NCI-H2107 treated with DMSO at 0.1 percent for 48 hours (cell line): ENCODE results near the gene GJC2.
"Not testable (repeated sequence)": the region's sequence is repeated elsewhere in the genome, so short reads cannot be mapped to it uniquely, and the experiment has no call there.

ENCODE experiments used
- DNase-seq: peaks from one replicate; lab custom pipeline; 2025; ENCODE audit not compliant: unreplicated experiment; lab: John Stamatoyannopoulos, UW

The GJC2 gene

GRCh38 chr1:228149406-228150119 is at the start of gene GJC2:
GJC2 (plus strand) TSS chr1:228149930; CDS start chr1:228157759, 7,829 bp downstream.
- no peak for DNase-seq

- DNase-seq: no peak
These were observed 48.7 kb upstream of the GJC2 start for GRCh38 chr1:228100822-228101613.

- DNase-seq: no peak
These were observed 48.1 kb upstream of the GJC2 start for GRCh38 chr1:228101614-228101993.

GRCh38 chr1:228101994-228102790 is 47.5 kb upstream of the GJC2 start:
- peak; percentile 14 for DNase-seq

DNA sequence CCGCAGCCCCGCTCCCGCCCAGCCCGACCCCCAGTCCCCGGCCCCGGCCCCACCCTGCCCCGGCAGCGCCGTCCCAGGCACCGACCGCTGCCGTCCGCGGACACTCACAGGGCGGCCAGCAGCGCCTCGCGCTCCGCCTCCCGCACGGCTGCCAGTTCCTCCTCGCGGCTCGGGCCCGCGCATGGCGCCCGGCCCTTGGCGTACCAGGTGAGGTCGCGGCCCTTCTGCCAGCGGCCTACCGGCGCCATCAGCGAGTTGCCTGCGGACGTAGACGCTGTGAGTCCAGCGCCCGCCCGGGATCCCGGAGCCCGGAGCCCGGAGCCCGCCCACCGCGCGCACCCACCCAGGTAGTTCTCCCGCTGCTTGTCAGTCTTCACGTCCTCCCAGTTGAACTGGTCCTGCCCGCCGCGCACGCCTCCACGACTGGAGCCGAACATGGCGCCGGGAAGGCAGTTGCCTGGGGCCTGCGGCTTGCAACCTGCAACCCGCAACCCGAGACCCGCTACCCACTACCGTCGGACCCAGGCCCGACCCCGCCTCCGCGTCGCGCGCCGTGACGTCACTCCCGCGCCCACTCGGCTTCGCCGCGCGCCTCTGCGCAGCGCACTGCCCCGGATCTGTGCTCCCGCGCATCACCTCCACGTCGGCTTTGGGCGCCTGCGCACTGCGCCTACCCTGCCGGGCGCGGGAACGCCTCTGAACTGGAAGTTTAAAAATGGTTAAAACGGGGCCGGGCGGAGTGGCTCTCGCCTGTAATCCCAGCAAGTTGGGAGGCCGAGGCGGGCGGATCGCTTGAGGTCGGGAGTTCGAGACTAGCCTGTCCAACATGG is 46.7 kb upstream of the GJC2 start, which contains the start of gene C1orf35:
TSS of gene C1orf35 (minus strand) at position 535 of the 830 bp plus-strand sequence. CDS start at position 437, 98 bp downstream.
- peak; percentile 82 for DNase-seq

DNA sequence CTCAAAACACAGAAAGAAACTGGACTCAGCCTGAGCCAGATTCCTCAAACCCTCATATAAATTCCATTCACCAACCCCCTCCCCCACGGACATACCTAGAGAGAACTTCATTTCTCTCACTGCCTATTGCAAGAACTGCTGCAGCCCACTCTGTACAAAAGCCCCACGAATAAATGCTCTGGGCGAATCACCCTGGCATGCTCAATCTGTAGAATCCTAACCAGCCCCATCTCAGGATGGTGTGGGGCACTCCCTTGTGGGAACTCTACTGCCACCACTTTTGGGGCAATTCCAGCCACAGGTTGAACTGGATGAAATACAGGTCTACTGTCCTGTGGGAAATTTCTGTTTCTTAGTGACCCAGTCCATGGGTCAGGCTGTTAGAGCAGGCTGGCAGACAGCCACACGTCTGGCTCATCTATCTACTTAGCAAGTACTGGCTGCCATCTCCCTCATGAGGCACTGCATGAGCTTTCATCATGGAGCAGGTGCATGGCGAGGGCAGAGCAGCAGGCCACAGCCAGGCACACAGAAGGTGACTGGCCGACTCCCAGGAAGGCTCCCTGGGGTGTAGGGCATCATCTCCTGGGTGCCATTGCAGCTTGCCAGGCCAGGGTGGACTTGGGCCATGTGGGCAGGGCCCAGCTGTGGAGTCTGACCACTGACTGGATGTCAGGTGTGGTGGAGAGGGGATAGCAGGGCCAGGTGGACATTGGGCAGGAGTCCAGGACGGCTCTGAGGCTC is 45.0 kb upstream of the GJC2 start:
- no peak for DNase-seq

- DNase-seq: no peak
These were observed 44.3 kb upstream of the GJC2 start for GRCh38 chr1:228105270-228105995.

DNA sequence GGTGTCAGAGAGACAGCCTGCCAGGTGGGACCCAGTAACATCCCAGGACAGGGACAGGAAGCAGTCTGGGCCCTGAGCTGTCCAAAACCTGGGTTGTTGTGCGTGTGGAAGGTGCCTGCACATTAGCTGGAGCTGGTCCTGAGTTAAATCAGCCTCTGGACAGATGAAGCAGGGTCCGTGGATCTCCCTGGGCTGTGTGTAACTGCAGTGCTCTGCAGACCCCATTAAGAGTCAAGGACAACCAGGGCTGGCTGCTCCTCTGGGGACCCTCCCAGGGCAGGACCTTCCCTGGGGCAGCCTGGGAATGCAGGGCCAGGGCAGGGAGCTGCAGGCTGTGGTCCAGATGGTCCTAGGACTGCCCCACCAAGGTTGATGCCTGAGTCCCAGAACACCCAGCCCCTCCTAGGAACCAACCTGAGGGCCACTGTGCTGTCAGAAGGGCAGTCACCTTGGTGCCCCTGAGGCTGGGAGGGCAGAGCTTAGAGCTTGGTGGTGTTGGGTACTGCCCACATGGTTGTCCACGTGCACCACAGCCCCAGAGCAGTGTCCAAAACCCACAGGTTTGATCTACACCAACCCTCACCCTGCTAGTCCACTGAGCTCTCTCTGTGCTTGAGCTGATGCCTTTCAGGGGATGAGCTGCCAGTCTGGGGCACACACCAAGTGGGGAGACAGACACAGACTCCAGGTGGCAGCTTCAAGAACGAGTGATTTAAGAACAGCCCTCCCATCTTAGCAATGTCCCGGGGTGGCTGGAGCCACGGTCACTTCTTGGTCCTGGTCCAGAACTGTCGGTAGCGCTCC is 43.5 kb upstream of the GJC2 start:
- DNase-seq: no peak

GRCh38 chr1:228106800-228107054 is 43.0 kb upstream of the GJC2 start:
- DNase-seq: no peak

DNA sequence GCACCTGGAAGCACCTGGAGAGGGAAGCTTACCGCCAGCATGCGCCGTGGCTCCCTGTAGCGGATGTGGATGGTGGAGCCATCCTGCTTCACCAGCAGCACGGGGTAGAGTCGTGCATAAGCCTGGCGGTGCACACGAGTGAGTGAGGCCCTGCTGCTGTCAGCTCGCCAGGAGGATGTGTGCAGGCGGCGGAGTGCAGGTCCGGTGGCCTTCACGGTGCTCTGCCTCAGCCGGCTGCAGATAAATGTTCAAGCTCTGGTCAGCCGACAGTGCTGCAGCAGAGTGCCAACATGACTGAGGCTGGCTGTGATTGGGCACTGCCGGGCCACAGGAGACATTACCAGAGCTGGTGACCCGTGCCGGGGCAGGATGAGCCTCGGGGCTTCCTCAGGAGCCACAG is 42.1 kb upstream of the GJC2 start:
- no peak for DNase-seq

GRCh38 chr1:228108055-228108690 is 41.6 kb upstream of the GJC2 start:
- DNase-seq: no peak

DNA sequence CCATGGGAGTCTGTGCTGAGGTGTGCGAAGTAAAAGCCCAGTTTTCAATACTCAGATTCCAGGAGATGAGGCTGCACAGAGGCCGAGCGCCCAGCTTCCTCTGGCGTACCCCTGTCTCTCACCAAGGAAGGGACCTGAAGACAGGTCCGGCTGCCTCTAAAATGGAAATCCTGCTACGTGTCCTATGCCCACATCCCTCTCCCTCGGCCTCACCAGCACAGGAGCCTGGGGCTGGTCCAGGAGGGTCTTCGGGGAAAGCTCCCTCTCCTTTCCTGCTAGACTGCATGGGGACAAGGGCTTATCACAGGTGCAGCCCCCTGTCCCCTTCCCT is 41.0 kb upstream of the GJC2 start:
- no peak for DNase-seq

DNA sequence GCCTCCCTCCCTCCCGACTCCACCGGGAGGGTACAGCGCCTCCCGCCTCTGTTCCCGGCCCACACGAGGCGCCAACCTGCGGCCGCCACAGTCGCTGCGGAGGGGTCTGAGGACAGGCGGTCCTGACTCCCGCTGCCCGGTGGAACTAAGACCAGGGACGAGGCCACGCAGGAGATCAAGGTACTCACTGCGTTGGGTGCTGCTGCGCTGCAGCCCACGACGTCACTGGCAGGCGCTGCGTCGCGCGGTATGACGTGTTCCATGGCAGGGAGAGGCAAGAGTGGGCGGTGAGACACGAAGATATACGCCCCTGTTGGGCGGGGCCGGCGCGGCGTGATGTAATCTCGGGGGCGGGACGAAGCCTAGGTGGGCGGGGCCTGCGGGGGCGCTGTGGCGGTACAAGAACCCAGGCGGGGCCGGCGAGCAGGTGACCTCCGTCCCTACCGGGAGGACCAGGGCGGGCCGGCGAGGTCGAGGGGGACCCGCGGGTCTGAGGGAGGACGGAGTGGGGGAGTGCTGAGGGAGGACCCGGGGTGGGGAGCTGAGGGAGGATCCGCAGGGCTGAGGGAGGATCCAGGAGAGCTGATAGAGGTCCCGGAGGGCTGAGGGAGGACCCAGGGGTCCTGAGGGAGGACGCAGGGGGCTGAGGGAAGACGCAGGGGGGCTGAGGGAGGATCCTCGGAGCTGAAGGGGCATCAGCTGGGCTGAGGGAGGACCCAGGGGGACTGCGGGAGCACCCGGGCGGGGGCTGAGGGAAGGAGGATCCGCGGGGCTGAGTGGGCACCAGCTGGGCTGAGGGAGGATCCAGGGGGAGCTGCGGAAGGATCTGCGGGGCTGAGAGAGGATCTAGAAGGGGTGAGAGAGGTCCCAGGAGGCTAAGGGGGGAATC is 40.4 kb upstream of the GJC2 start, which contains the start of gene MRPL55:
TSS of gene MRPL55 (minus strand) at position 227 of the 889 bp plus-strand sequence. CDS start 1,039 bp downstream, outside the sequence.
- DNase-seq: peak; percentile 89

- no peak for DNase-seq
These were observed 39.7 kb upstream of the GJC2 start for GRCh38 chr1:228109962-228110488.

DNA sequence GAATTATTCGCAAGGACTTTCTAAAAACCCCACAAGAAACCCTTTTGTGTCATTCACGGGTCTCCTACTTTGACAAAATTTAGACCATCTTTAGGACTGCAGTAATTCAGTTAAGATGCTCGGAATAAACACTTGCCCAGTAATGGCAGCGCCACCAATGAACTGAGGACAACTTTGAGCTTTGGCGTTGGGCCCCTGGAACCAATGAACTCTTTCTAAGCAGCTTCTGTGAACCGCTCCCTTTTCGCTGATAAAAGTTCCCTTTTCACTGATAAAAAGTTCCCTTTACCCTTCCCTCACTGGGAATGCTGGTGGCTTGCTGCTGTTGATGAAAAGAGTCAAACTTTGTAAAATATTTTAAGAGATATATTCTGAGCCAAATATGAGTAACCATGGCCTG is 39.2 kb upstream of the GJC2 start:
- DNase-seq: no peak

DNA sequence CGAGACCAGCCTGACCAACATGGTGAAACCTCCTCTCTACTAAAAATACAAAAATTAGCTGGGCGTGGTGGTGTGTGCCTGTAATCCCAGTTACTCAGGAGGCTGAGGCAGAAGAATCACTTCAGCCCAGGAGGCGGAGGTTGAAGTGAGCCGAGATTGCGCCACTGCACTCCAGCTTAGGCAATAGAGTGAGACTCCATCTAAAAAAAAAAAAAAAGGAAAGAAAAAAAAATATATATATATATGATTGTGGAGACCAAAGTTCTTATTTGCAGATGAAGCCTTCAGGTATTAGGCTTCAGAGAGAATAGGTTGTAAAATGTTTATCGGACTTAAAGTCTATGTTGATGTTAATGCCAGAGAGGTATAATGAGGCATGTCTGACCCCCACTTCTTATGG is 38.4 kb upstream of the GJC2 start:
- DNase-seq: not testable (repeated sequence)

DNA sequence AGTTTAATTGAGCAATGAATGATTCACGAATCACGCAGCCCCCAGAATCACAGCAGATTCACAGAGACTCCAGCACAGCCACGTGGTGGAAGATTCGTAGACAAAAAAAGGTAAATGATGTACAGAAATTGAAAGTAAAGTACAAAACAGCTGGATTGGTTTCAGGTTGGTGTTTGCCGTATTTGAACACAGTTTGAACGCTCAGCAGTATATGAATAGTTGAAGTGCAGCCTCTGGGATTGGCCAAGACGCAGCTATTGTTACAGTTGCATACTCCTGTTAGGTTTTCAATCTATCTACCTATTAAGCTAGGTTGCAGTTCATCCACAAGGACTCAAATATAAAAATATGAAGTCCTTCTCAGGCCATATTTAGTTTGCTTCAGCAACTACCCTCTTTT is 37.6 kb upstream of the GJC2 start:
- DNase-seq: no peak
